GM12801 (cell line): ENCODE measurements around the gene SHISAL2A.

ENCODE experiments used
- TF ChIP-seq, protein P1 (sequence below): IDR thresholded peaks from one replicate; pipeline ENCODE4 v1.5.1; 2011; ENCODE audit warnings: control low read depth; ENCODE audit not compliant: insufficient read length; ENCODE audit errors: extremely low read depth

Gene SHISAL2A

DNA sequence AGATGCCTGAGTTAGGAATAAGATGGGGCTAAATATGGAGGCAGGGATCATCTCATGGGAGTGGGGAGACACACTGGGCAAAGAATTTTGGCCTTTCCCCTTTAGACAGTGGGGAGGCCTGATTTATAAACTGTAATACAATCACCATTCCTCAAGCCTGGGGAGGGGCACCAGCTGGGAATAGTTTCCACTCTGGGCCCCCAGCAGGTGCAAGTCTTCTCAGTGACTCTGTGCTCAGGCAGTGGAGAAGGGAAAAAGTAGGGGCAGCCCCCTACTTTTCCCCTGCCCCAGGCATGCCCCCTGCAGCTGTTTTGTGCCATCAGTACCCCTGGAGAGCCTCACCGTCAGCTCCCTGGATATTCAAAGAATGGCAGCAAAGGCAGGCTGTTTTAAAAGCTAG is 46.1 kb downstream of the SHISAL2A start:
- TF ChIP-seq, protein P1, sequence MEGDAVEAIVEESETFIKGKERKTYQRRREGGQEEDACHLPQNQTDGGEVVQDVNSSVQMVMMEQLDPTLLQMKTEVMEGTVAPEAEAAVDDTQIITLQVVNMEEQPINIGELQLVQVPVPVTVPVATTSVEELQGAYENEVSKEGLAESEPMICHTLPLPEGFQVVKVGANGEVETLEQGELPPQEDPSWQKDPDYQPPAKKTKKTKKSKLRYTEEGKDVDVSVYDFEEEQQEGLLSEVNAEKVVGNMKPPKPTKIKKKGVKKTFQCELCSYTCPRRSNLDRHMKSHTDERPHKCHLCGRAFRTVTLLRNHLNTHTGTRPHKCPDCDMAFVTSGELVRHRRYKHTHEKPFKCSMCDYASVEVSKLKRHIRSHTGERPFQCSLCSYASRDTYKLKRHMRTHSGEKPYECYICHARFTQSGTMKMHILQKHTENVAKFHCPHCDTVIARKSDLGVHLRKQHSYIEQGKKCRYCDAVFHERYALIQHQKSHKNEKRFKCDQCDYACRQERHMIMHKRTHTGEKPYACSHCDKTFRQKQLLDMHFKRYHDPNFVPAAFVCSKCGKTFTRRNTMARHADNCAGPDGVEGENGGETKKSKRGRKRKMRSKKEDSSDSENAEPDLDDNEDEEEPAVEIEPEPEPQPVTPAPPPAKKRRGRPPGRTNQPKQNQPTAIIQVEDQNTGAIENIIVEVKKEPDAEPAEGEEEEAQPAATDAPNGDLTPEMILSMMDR: no peak

DNA sequence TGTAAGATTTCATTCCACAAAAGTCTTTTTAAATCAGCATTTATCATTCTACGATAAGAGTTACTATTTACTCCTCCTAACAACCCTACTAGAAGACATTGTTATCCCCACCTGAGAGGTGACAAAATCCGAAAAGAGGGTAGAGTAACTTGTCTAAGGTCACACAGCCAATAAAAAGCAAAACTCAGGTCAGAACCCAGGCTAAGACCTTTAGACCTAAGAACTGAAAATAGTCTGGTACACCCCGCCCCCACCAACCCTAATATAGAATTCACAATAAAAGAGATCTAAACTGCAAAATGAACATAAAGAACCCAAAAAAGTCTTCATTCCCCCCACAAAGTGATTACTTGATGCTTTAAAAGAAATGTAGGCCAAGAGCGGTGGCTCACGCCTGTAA is 46.5 kb downstream of the SHISAL2A start:
- TF ChIP-seq, protein P1: no peak

DNA sequence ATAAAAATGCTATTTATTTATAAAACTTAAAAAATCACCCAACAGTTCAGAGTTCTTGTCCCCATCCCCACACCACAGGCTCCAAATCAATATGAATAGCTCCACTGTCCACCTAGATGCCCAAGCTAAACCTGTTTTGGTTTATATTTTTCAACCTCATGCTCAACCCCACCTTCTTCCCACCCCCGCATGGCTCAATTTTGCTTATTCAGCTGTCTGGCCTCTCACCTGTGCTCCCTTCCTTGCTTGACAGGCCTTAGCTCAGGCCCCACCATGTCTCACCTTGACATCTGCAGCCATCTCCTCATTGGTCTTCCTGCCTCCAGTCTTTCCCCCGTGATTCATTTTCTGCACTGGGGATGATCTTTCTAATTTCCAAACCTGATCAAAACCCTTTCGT is 47.4 kb downstream of the SHISAL2A start:
- TF ChIP-seq, protein P1: no peak

DNA sequence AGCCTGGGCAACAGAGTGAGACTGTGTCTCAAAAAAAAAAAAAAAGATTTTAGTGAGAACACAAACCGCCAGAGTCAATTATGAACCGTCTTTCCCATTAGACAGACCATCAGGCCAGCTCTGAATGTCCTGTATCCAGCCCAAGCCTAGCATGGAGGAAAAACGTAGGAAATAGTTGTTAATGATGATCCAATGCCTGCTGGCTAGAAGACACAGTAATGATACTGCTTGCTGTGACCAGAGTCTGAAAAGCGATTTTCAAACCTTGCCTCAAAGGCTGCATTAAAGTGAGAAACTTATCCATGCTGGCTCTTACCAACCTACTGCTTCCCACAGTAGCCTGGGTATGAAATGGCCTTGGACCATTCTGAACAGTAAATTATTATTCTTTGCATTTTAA is 48.2 kb downstream of the SHISAL2A start:
- TF ChIP-seq, protein P1: no peak

DNA sequence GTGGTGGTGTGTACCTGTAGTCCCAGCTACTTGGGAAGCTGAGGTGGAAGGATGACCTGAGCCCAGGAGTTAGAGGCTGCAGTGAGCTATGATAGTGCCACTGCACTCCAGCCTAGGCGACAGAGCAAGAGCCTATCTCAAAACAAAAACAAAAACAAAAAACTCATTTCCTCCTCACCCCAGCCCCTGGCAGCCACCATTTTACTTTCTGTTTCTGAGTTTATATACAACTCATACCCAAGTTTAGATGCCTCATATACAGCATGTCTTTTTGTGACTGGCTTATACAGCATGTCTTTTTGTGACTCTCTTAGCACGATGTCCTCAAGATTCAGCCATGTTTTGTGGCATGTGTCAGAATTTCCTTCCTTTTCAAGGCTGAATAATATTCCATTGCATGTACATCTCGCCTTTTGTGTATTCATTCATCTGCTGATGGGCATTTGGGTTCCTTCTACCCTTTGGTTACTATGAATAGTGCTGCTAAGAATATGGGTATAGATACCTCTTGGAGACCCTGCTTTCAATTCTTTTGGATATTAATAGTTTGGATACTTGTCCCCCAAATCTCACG is 50.5 kb downstream of the SHISAL2A start:
- TF ChIP-seq, protein P1: no peak

DNA sequence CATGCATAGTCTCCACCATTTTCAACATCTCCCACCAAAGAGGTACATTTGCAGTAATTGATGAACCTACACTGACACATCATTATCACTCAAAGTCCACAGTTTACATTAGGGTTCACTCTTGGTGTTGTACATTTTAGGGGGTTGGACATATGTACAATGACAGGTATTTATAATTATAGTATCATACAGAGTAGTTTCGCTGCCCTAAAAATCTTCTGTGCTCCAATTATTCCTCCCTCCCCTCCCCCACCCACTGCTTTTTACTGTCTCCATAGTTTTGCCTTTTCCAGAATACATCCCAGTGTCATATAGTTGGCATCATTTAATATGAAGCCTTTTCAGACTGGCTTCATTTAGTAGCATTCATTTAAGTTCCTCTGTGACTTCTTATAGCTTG is 51.6 kb downstream of the SHISAL2A start:
- TF ChIP-seq, protein P1: no peak

DNA sequence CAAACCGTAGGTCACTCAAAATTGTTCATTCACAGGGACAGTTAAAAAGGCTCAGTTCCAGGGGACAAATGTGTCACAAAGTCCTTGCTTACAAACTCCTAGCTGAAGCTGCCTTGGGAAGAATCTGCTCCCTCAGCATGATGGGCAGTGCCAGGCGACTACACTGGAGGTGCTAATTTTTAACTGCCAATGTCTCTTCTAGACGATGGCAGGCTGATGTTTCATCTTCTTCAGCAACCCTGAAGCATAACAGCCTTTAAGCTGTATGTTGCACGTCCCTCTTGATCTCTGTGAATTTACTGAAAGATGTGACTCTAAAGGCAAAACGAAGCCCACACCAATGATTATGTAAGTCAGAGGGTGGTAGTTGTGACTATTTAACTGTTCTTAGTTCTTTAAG is 53.9 kb downstream of the SHISAL2A start:
- TF ChIP-seq, protein P1: no peak

DNA sequence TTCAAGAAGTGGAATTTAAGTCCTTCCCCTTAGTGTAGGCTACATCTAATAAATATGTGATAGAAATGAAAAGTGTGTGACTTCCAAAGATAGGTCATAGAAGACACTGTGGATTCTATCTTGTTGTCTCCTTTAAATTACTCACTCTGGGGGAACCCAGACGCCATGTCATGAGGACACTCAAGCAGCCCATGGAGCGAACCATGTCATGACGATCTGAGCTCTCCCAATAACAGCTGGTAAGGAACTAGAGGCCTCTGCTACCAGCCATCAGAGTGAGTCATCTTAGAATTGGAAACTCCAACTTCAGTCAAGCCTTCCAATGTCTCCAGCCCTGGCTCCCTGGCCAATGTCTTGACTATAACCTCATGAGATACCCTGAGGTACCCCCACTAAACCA is 58.9 kb downstream of the SHISAL2A start:
- TF ChIP-seq, protein P1: no peak
